ENCODE data around the gene OR52J3. TPM values are rescaled to one million over a fixed set of nuclear protein-coding genes. Genes with fewer than 3 reads are reported as not detected.

Gene OR52J3
- total and polyA plus RNA-seq, 4 donors: not detected

- Histone ChIP-seq H3K4me1 (ENCODE audit: control insufficient read depth in 5 of 5, insufficient read depth in 5 of 5, low read length in 5 of 5) (no peaks in the 10 kb centered on the region), H3K9ac (ENCODE audit: insufficient read depth in 1 of 2, low read length in 2 of 2) (no peak overlapping the region), H3K27ac (ENCODE audit: low read depth in 1 of 2, low read length in 1 of 2) (no peak overlapping the region), H3K27me3 (ENCODE audit: control insufficient read depth in 3 of 3, insufficient read depth in 3 of 3, low read length in 2 of 3) (no peaks in the 10 kb centered on the region), H3K36me3 (ENCODE audit: control insufficient read depth in 4 of 4, insufficient read depth in 4 of 4, low read length in 4 of 4) (no peaks in the 10 kb centered on the region), H3K4me3 (no peak overlapping the region), H3K9me3 (ENCODE audit: control insufficient read depth in 4 of 4, insufficient read depth in 3 of 4, low read length in 3 of 4) (no peaks in the 10 kb centered on the region)
- no peak for TF ChIP-seq CTCF (IDR thresholded peaks at IDR 0.05; ENCODE audit: control extremely low read depth, extremely low read depth)
- DNase-seq: no peak
- no peak for ATAC-seq (ENCODE audit: insufficient read depth, low FRiP score)
Observed at GRCh38 chr11:5083602-5084001, 37.3 kb downstream of the OR52J3 start.

GRCh38 chr11:5088556-5088955 lies 42.2 kb downstream of the OR52J3 start:
- Histone ChIP-seq H3K9ac (ENCODE audit: insufficient read depth in 1 of 2, low read length in 2 of 2) (no peak overlapping the region), H3K4me1 (ENCODE audit: control insufficient read depth in 5 of 5, insufficient read depth in 5 of 5, low read length in 5 of 5) (no peaks in the 10 kb centered on the region), H3K4me3 (no peak overlapping the region), H3K36me3 (ENCODE audit: control insufficient read depth in 4 of 4, insufficient read depth in 4 of 4, low read length in 4 of 4) (no peaks in the 10 kb centered on the region), H3K9me3 (ENCODE audit: control insufficient read depth in 4 of 4, insufficient read depth in 3 of 4, low read length in 3 of 4) (no peaks in the 10 kb centered on the region), H3K27ac (ENCODE audit: low read depth in 1 of 2, low read length in 1 of 2) (no peak overlapping the region), H3K27me3 (ENCODE audit: control insufficient read depth in 3 of 3, insufficient read depth in 3 of 3, low read length in 2 of 3) (no peaks in the 10 kb centered on the region)
- no peak for ATAC-seq (ENCODE audit: insufficient read depth, low FRiP score)
- DNase-seq: no peak
- no peak for TF ChIP-seq CTCF (IDR thresholded peaks at IDR 0.05; ENCODE audit: control extremely low read depth, extremely low read depth)

GRCh38 chr11:5090668-5091067 lies 44.3 kb downstream of the OR52J3 start:
- Histone ChIP-seq H3K9me3 (ENCODE audit: control insufficient read depth in 4 of 4, insufficient read depth in 3 of 4, low read length in 3 of 4) (no peaks in the 10 kb centered on the region), H3K27me3 (ENCODE audit: control insufficient read depth in 3 of 3, insufficient read depth in 3 of 3, low read length in 2 of 3) (no peaks in the 10 kb centered on the region), H3K9ac (ENCODE audit: insufficient read depth in 1 of 2, low read length in 2 of 2) (no peak overlapping the region), H3K4me1 (ENCODE audit: control insufficient read depth in 5 of 5, insufficient read depth in 5 of 5, low read length in 5 of 5) (no peaks in the 10 kb centered on the region), H3K4me3 (no peak overlapping the region), H3K36me3 (ENCODE audit: control insufficient read depth in 4 of 4, insufficient read depth in 4 of 4, low read length in 4 of 4) (no peaks in the 10 kb centered on the region), H3K27ac (ENCODE audit: low read depth in 1 of 2, low read length in 1 of 2) (no peak overlapping the region)
- 93 to 94% methylated on average over 1 of the region's 1 CpG for WGBS, 2 donors
- DNase-seq (no peak), ATAC-seq (ENCODE audit: insufficient read depth, low FRiP score) (no peak)
- no peak for TF ChIP-seq CTCF (IDR thresholded peaks at IDR 0.05; ENCODE audit: control extremely low read depth, extremely low read depth)

- Histone ChIP-seq H3K27me3 (ENCODE audit: control insufficient read depth in 3 of 3, insufficient read depth in 3 of 3, low read length in 2 of 3) (no peaks in the 10 kb centered on the region), H3K4me3 (no peak overlapping the region), H3K9me3 (ENCODE audit: control insufficient read depth in 4 of 4, insufficient read depth in 3 of 4, low read length in 3 of 4) (no peaks in the 10 kb centered on the region), H3K36me3 (ENCODE audit: control insufficient read depth in 4 of 4, insufficient read depth in 4 of 4, low read length in 4 of 4) (no peaks in the 10 kb centered on the region), H3K4me1 (ENCODE audit: control insufficient read depth in 5 of 5, insufficient read depth in 5 of 5, low read length in 5 of 5) (no peaks in the 10 kb centered on the region), H3K27ac (ENCODE audit: low read depth in 1 of 2, low read length in 1 of 2) (no peak overlapping the region), H3K9ac (ENCODE audit: insufficient read depth in 1 of 2, low read length in 2 of 2) (no peak overlapping the region)
- no peak for ATAC-seq (ENCODE audit: insufficient read depth, low FRiP score)
- 84 to 90% methylated on average over 8 of the region's 8 CpGs for WGBS, 2 donors
- DNase-seq: no peak
- no peak for TF ChIP-seq CTCF (IDR thresholded peaks at IDR 0.05; ENCODE audit: control extremely low read depth, extremely low read depth)
Observed at GRCh38 chr11:5092821-5093585, 46.7 kb downstream of the OR52J3 start.
